Lower leg skin (tissue), 4 donors: ENCODE data around the gene VASH2. TPM values are rescaled to one million over a fixed set of nuclear protein-coding genes. Genes with fewer than 3 reads are reported as not detected.

Experiments used
- DNase-seq, 2 donors: peaks; one replicate each; pipeline ENCODE4 v3.0.0-alpha.2; 2019; ENCODE audit warnings: low spot score in 2 of 2
- H3K4me3 ChIP-seq: fragments of 200-600 bp; sonication (generic); 2 replicates; pipeline ENCODE4 v1.5.1; 2017; ENCODE audit warnings: mild to moderate bottlenecking, low read depth; ENCODE audit not compliant: poor library complexity, severe bottlenecking
- CTCF ChIP-seq, 3 donors: fragments of 450-650 bp; IDR thresholded peaks; one replicate each; pipeline ENCODE4 v1.5.1; 2016; ENCODE audit warnings: antibody characterized with exemption in 3 of 3, mild to moderate bottlenecking in 3 of 3, moderate library complexity in 2 of 3
- POLR2A ChIP-seq, 2 donors: fragments of 450-650 bp; IDR thresholded peaks; one replicate each; pipeline ENCODE4 v1.6.1; 2016 to 2017; ENCODE audit warnings: antibody characterized with exemption in 2 of 2, mild to moderate bottlenecking in 1 of 2, moderate library complexity in 1 of 2
- WGBS, 2 donors: methylation state at CpG; one replicate each; pipeline ENCODE4 v1.1.5; 2018; 5-methylcytosine and 5-hydroxymethylcytosine counted together
- intact Hi-C: fragments of 100-400 bp; cut with DNase I; formaldehyde crosslinking; loops from one replicate; pipeline ENCODE4 v1.15.0; 2023; ENCODE audit warnings: low total_unique reads
- total RNA-seq, 4 donors: library from RNA; depleted of rRNA; stranded (reverse); fragments of >200 nt; gene quantifications; one replicate each; pipeline ENCODE4 v1.1.0, GENCODE V29; 2016

The VASH2 gene
- total RNA-seq, 4 donors from 2014 or later: 0.37 to 0.71 TPM; not detected in 2

GRCh38 chr1:212917134-212917485 lies 33.2 kb upstream of the VASH2 start:
- H3K4me3 ChIP-seq: no peak overlapping the region
- 60 to 67% methylated on average over 9 of the region's 9 CpGs for WGBS, 2 donors
- no peak for DNase-seq
- TF ChIP-seq POLR2A (IDR thresholded peaks at IDR 0.05): no peak
- TF ChIP-seq CTCF (IDR thresholded peaks at IDR 0.05): no peak
- intact Hi-C loops: no loop called here

- TF ChIP-seq CTCF (IDR thresholded peaks at IDR 0.05): no peak
- TF ChIP-seq POLR2A (IDR thresholded peaks at IDR 0.05): no peak
- no peak for DNase-seq
- intact Hi-C loops: no loop called here
- WGBS, 2 donors: 80 to 82% methylated on average over 5 of the region's 5 CpGs
- H3K4me3 ChIP-seq: no peak overlapping the region
These were observed 32.5 kb upstream of the VASH2 start for GRCh38 chr1:212917858-212918257.

GRCh38 chr1:212918824-212919223 lies 31.5 kb upstream of the VASH2 start:
- no peak for DNase-seq
- intact Hi-C loops: no loop called here
- WGBS, 2 donors: 72 to 93% methylated on average over 2 of the region's 2 CpGs
- no peak for TF ChIP-seq CTCF (IDR thresholded peaks at IDR 0.05)
- no peak for TF ChIP-seq POLR2A (IDR thresholded peaks at IDR 0.05)
- H3K4me3 ChIP-seq: no peak overlapping the region

GRCh38 chr1:212920246-212920645 lies 30.1 kb upstream of the VASH2 start:
- no peak for DNase-seq
- intact Hi-C loops: no loop called here
- H3K4me3 ChIP-seq: no peak overlapping the region
- no peak for TF ChIP-seq CTCF (IDR thresholded peaks at IDR 0.05)
- no peak for TF ChIP-seq POLR2A (IDR thresholded peaks at IDR 0.05)
- 82 to 83% methylated on average over 7 of the region's 7 CpGs for WGBS, 2 donors

- WGBS, 2 donors: 76 to 81% methylated on average over 6 of the region's 6 CpGs
- no peak for DNase-seq
- no peak overlapping the region for H3K4me3 ChIP-seq
- no peak for TF ChIP-seq CTCF (IDR thresholded peaks at IDR 0.05)
- TF ChIP-seq POLR2A (IDR thresholded peaks at IDR 0.05): no peak
- intact Hi-C loops: no loop called here
These were observed 29.4 kb upstream of the VASH2 start for GRCh38 chr1:212920896-212921295.

GRCh38 chr1:212922016-212922415 lies 28.3 kb upstream of the VASH2 start:
- TF ChIP-seq CTCF (IDR thresholded peaks at IDR 0.05): no peak
- TF ChIP-seq POLR2A (IDR thresholded peaks at IDR 0.05): no peak
- intact Hi-C loops: no loop called here
- WGBS, 2 donors: 71 to 85% methylated on average over 5 of the region's 5 CpGs
- no peak overlapping the region for H3K4me3 ChIP-seq
- no peak for DNase-seq
